Activated CD4-positive, alpha-beta memory T cell treated with anti-CD3 and anti-CD28 coated beads, Interleukin-2, amount 10 ng/mL, durations not matched to agents 7 days and 5 days (primary cell): ENCODE data around the gene DUSP22. TPM values are rescaled to one million over a fixed set of nuclear protein-coding genes. Genes with fewer than 3 reads are reported as not detected.
"Not testable (repeated sequence)": the region's sequence is repeated elsewhere in the genome, so short reads cannot be mapped to it uniquely, and the experiment has no call there.

Source experiments
- CTCF ChIA-PET: fragments of 350-600 bp; sonication (Branson Sonifier 250); formaldehyde crosslinking; loops from one replicate; lab custom pipeline; 2021; ENCODE audit warnings: antibody characterized with exemption, inconsistent platforms; lab: Charles Lee
- POLR2A ChIA-PET: fragments of 350-600 bp; sonication (Branson Sonifier 250); formaldehyde crosslinking; loops from one replicate; lab custom pipeline; 2021; ENCODE audit warnings: antibody characterized with exemption; lab: Charles Lee
- DNase-seq: peaks from one replicate; pipeline ENCODE4 v3.0.0-alpha.2; 2020
- H3K27ac Mint-ChIP-seq: one replicate; pipeline ENCODE4 v1.8.0; 2021; ENCODE audit warnings: mild to moderate bottlenecking, mixed read lengths
- H3K27me3 Mint-ChIP-seq: one replicate; pipeline ENCODE4 v1.8.0; 2021; ENCODE audit warnings: mixed read lengths
- H3K36me3 Mint-ChIP-seq: one replicate; pipeline ENCODE4 v1.8.0; 2021; ENCODE audit warnings: low read depth, mixed read lengths
- H3K4me1 Mint-ChIP-seq: one replicate; pipeline ENCODE4 v1.8.0; 2021; ENCODE audit warnings: mixed read lengths
- H3K4me3 Mint-ChIP-seq: one replicate; pipeline ENCODE4 v1.8.0; 2021; ENCODE audit warnings: mild to moderate bottlenecking, mixed read lengths
- H3K9me3 Mint-ChIP-seq: one replicate; pipeline ENCODE4 v1.8.0; 2021; ENCODE audit warnings: mixed read lengths
- total RNA-seq, 2 experiments: library from RNA; stranded (reverse); gene quantifications; one replicate each; pipeline ENCODE4 v1.2.3, GENCODE V29; 2021

The DUSP22 gene
- total RNA-seq, 2 experiments from 2014 or later, result 36.3 to 41.5 TPM

- H3K36me3 Mint-ChIP-seq, DNase-seq, H3K27ac Mint-ChIP-seq, H3K4me3 Mint-ChIP-seq, H3K9me3 Mint-ChIP-seq, H3K4me1 Mint-ChIP-seq, H3K27me3 Mint-ChIP-seq, POLR2A ChIA-PET, CTCF ChIA-PET: not testable (repeated sequence)
These were observed 33.8 kb downstream of the DUSP22 start for GRCh38 chr6:326066-326465.

GRCh38 chr6:326896-327537 lies 34.7 kb downstream of the DUSP22 start:
- CTCF ChIA-PET, result no interaction called here
- POLR2A ChIA-PET, result interaction anchor here (1.3 to 2.1 kb wide), 4 partner anchors 13 to 68 kb away, joined by 3 to 13 read pairs (median 4); partner anchors contain the start of gene IRF4

GRCh38 chr6:327538-328116 lies 35.3 kb downstream of the DUSP22 start:
- POLR2A ChIA-PET, result interaction anchor here (1.0 to 2.1 kb wide), 8 partner anchors 8 to 106 kb away, joined by 3 to 13 read pairs (median 4); partner anchors contain the start of genes DUSP22 and IRF4
- H3K27ac Mint-ChIP-seq, result no peak overlapping the region

More at GRCh38 chr6:326896-327537, 34.7 kb downstream of the DUSP22 start:
- no peaks in the 10 kb centered on the region for H3K27me3 Mint-ChIP-seq
- H3K4me1 Mint-ChIP-seq, result no peaks in the 10 kb centered on the region
- H3K27ac Mint-ChIP-seq, result no peak overlapping the region
- no peak for DNase-seq
- H3K36me3 Mint-ChIP-seq, result no peaks in the 10 kb centered on the region
- H3K4me3 Mint-ChIP-seq, result no peak overlapping the region
- H3K9me3 Mint-ChIP-seq, result no peaks in the 10 kb centered on the region

GRCh38 chr6:328136-328670 lies 35.9 kb downstream of the DUSP22 start:
- POLR2A ChIA-PET, result interaction anchor here (1.0 to 2.1 kb wide), 9 partner anchors 9 to 364 kb away, joined by 3 to 13 read pairs (median 4); partner anchors contain the start of genes DUSP22 and IRF4
- Mint-ChIP-seq H3K27ac (no peak overlapping the region), H3K9me3 (no peaks in the 10 kb centered on the region), H3K27me3 (no peaks in the 10 kb centered on the region), H3K4me1 (no peaks in the 10 kb centered on the region), H3K4me3 (no peak overlapping the region), H3K36me3 (no peaks in the 10 kb centered on the region)
- CTCF ChIA-PET, result interaction anchor here (0.9 to 1.2 kb wide), 4 partner anchors 9 to 344 kb away, joined by 3 to 4 read pairs (median 3); no protein-coding TSS in a partner anchor
- DNase-seq, result peak; percentile 45

More at GRCh38 chr6:327538-328116, 35.3 kb downstream of the DUSP22 start:
- Mint-ChIP-seq H3K4me3 (no peak overlapping the region), H3K27me3 (no peaks in the 10 kb centered on the region), H3K36me3 (no peaks in the 10 kb centered on the region), H3K9me3 (no peaks in the 10 kb centered on the region), H3K4me1 (no peaks in the 10 kb centered on the region)
- CTCF ChIA-PET, result interaction anchor here (1.0 to 1.2 kb wide), 2 partner anchors 15 to 138 kb away, joined by 3 read pairs; no protein-coding TSS in a partner anchor
- no peak for DNase-seq

- Mint-ChIP-seq H3K27ac (no peak overlapping the region), H3K27me3 (no peaks in the 10 kb centered on the region), H3K4me1 (peaks cover 2% of the 10 kb centered on the region), H3K4me3 (no peak overlapping the region), H3K36me3 (no peaks in the 10 kb centered on the region), H3K9me3 (no peaks in the 10 kb centered on the region)
- DNase-seq, result no peak
- ChIA-PET CTCF (interaction anchor here (0.9 to 1.2 kb wide), 3 partner anchors 10 to 343 kb away, joined by 3 to 4 read pairs (median 3); no protein-coding TSS in a partner anchor), POLR2A (interaction anchor here (1.0 to 2.1 kb wide), 6 partner anchors 11 to 363 kb away, joined by 3 to 13 read pairs (median 4); partner anchors contain the start of genes DUSP22 and IRF4)
These were observed 36.6 kb downstream of the DUSP22 start for GRCh38 chr6:328924-329323.

- no peak overlapping the region for H3K27ac Mint-ChIP-seq
- no peaks in the 10 kb centered on the region for H3K27me3 Mint-ChIP-seq
- H3K36me3 Mint-ChIP-seq, result no peaks in the 10 kb centered on the region
- CTCF ChIA-PET, result interaction anchor here (1.0 kb wide), 1 partner anchor 17 kb away, joined by 4 read pairs; no protein-coding TSS in a partner anchor
- no peak for DNase-seq
- peaks cover 4% of the 10 kb centered on the region for H3K4me1 Mint-ChIP-seq
- H3K4me3 Mint-ChIP-seq, result no peak overlapping the region
- POLR2A ChIA-PET, result no interaction called here
- H3K9me3 Mint-ChIP-seq, result no peaks in the 10 kb centered on the region
These were observed 37.8 kb downstream of the DUSP22 start for GRCh38 chr6:329888-330691.

GRCh38 chr6:330948-331347 lies 38.7 kb downstream of the DUSP22 start:
- POLR2A ChIA-PET, result interaction anchor here (1.2 to 2.1 kb wide), 3 partner anchors 37 to 115 kb away, joined by 3 to 7 read pairs (median 3); partner anchors contain the start of gene IRF4
- Mint-ChIP-seq H3K4me1 (peaks cover 8% of the 10 kb centered on the region), H3K4me3 (no peak overlapping the region), H3K27ac (no peak overlapping the region), H3K27me3 (no peaks in the 10 kb centered on the region), H3K9me3 (no peaks in the 10 kb centered on the region), H3K36me3 (no peaks in the 10 kb centered on the region)
- DNase-seq, result no peak
- CTCF ChIA-PET, result interaction anchor here (1.0 to 1.5 kb wide), 2 partner anchors 18 to 60 kb away, joined by 3 to 4 read pairs; no protein-coding TSS in a partner anchor

- H3K36me3 Mint-ChIP-seq, result peaks cover 4% of the 10 kb centered on the region
- no peak for DNase-seq
- no peaks in the 10 kb centered on the region for H3K9me3 Mint-ChIP-seq
- no peak overlapping the region for H3K27ac Mint-ChIP-seq
- ChIA-PET POLR2A (interaction anchor here (1.2 to 2.1 kb wide), 3 partner anchors 38 to 116 kb away, joined by 3 to 7 read pairs (median 3); partner anchors contain the start of gene IRF4), CTCF (interaction anchor here (1.5 kb wide), 1 partner anchor 59 kb away, joined by 3 read pairs; no protein-coding TSS in a partner anchor)
- H3K4me1 Mint-ChIP-seq, result peaks cover 17% of the 10 kb centered on the region
- H3K4me3 Mint-ChIP-seq, result no peak overlapping the region
- H3K27me3 Mint-ChIP-seq, result no peaks in the 10 kb centered on the region
These were observed 39.6 kb downstream of the DUSP22 start for GRCh38 chr6:331622-332521.

GRCh38 chr6:332671-333070 lies 40.4 kb downstream of the DUSP22 start:
- DNase-seq, result no peak
- Mint-ChIP-seq H3K4me3 (no peak overlapping the region), H3K9me3 (no peaks in the 10 kb centered on the region), H3K36me3 (peaks cover 4% of the 10 kb centered on the region), H3K27me3 (no peaks in the 10 kb centered on the region), H3K4me1 (peaks cover 25% of the 10 kb centered on the region), H3K27ac (no peak overlapping the region)
- ChIA-PET POLR2A (interaction anchor here (0.8 to 2.1 kb wide), 3 partner anchors 9 to 109 kb away, joined by 3 to 10 read pairs (median 7); partner anchors contain the start of gene IRF4), CTCF (interaction anchor here (0.6 to 0.7 kb wide), 3 partner anchors 39 to 83 kb away, joined by 3 to 4 read pairs (median 3); no protein-coding TSS in a partner anchor)

GRCh38 chr6:333379-334002 lies 41.2 kb downstream of the DUSP22 start:
- ChIA-PET CTCF (interaction anchor here (0.6 to 0.8 kb wide), 3 partner anchors 11 to 57 kb away, joined by 3 read pairs; no protein-coding TSS in a partner anchor), POLR2A (interaction anchor here (0.8 to 1.9 kb wide), 2 partner anchors 10 to 110 kb away, joined by 3 to 10 read pairs; no protein-coding TSS in a partner anchor)
- DNase-seq, result no peak
- Mint-ChIP-seq H3K36me3 (peaks cover 8% of the 10 kb centered on the region), H3K9me3 (no peaks in the 10 kb centered on the region), H3K27ac (no peak overlapping the region), H3K4me3 (no peak overlapping the region), H3K4me1 (peaks cover 32% of the 10 kb centered on the region), H3K27me3 (no peaks in the 10 kb centered on the region)
